Measurements from ENCODE around the gene TACC2.

Gene TACC2

DNA sequence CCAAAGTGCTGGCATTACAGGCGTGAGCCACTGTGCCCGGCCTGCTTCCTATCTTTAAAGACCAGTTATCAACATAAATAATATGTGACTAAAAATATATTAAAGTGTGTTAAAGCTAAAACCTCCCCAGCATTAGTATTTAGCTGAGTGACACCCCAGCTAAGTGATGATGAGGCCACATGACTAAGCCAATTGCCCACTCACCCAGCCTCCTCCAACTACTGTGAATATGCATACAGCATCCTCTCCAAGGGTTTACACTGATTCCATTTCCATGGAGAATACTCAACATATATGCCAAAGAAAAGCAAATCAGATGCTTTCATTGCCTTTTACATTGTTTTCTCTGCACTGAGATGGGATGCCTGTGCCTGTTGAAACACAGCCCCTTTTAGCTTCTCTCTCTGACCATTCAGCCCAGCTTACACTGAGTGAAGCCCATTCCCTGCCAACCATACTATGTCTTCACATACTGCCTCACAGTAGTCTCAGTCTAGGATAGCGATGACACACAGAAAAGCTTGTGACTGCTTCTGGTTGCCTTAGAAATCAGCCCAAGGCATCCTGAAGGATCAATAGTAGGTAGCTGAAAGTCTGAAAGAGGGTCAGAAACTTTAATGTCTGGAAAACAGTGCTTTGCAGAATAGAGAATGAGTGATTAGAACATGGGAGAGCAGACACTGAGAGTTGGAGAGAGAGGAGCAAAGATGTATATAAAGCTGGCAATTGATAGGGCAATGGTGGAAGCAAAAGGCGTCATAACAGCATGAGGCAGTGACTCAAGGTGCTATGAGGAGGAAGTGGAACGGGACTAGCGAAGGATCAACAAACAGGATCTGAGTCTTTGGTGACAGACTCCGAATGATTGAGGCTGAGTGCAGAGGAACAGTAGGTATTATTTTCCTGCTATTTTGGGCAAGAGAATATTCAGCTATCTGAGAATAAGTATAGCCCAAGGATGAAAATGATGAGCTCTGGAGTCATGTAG is 41.3 kb upstream of the TACC2 start:
- Histone ChIP-seq H3K4me3 (ENCODE audit: insufficient read depth, low read length, poor library complexity, severe bottlenecking) (no peak overlapping the region), H3K9me3 (ENCODE audit: insufficient read depth, low read length) (no peaks in the 10 kb centered on the region), H4K20me1 (ENCODE audit: low read depth, low read length) (no peaks in the 10 kb centered on the region), H3K4me2 (ENCODE audit: low read depth, low read length, poor library complexity, severe bottlenecking) (no peak overlapping the region), H3K79me2 (ENCODE audit: insufficient read depth, low read length) (no peaks in the 10 kb centered on the region), H3K27me3 (ENCODE audit: low read length) (no peaks in the 10 kb centered on the region), H3K36me3 (ENCODE audit: low read length) (no peaks in the 10 kb centered on the region), H3K9me2 (replicated peaks; ENCODE audit: insufficient read depth, low read length) (no peaks in the 10 kb centered on the region), H2AFZ (ENCODE audit: low read depth, low read length, severe bottlenecking) (no peak overlapping the region), H3K9ac (ENCODE audit: low read length) (no peak overlapping the region), H3F3A (ENCODE audit: insufficient read depth) (no peaks in the 10 kb centered on the region), H3K27ac (ENCODE audit: low read depth, low read length) (no peak overlapping the region)
- TF ChIP-seq, protein P1, sequence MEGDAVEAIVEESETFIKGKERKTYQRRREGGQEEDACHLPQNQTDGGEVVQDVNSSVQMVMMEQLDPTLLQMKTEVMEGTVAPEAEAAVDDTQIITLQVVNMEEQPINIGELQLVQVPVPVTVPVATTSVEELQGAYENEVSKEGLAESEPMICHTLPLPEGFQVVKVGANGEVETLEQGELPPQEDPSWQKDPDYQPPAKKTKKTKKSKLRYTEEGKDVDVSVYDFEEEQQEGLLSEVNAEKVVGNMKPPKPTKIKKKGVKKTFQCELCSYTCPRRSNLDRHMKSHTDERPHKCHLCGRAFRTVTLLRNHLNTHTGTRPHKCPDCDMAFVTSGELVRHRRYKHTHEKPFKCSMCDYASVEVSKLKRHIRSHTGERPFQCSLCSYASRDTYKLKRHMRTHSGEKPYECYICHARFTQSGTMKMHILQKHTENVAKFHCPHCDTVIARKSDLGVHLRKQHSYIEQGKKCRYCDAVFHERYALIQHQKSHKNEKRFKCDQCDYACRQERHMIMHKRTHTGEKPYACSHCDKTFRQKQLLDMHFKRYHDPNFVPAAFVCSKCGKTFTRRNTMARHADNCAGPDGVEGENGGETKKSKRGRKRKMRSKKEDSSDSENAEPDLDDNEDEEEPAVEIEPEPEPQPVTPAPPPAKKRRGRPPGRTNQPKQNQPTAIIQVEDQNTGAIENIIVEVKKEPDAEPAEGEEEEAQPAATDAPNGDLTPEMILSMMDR (IDR thresholded peaks at IDR 0.05; ENCODE audit: insufficient read depth, low read length, poor library complexity, severe bottlenecking): no peak
- TF ChIP-seq EZH2phosphoT487 (conservative IDR thresholded peaks at IDR 0.05; ENCODE audit: low read length): no peak

DNA sequence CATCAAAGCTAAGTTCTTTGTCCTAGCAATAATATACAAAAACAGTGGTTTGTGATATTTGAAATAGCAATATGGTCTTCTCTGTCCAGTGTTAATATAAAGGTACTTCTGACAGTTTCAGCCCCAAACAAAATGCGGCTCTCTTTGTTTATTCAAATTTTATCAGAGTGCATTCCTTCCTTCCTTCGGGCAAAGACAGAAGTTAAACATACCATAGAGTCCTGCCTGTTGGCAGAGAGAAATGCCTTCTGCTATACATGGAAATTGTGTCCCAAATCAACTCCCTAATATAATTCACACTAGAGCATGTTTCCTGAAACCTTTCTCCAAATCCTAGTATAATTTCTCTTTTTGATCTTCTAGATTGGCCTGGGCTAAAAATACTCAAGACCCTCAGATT is 39.9 kb upstream of the TACC2 start:
- TF ChIP-seq EZH2phosphoT487 (conservative IDR thresholded peaks at IDR 0.05; ENCODE audit: low read length): no peak
- TF ChIP-seq, protein P1 (IDR thresholded peaks at IDR 0.05; ENCODE audit: insufficient read depth, low read length, poor library complexity, severe bottlenecking): no peak
- Histone ChIP-seq H3K4me3 (ENCODE audit: insufficient read depth, low read length, poor library complexity, severe bottlenecking) (no peak overlapping the region), H2AFZ (ENCODE audit: low read depth, low read length, severe bottlenecking) (no peak overlapping the region), H3K27ac (ENCODE audit: low read depth, low read length) (no peak overlapping the region), H3K4me2 (ENCODE audit: low read depth, low read length, poor library complexity, severe bottlenecking) (no peak overlapping the region), H3K36me3 (ENCODE audit: low read length) (no peaks in the 10 kb centered on the region), H4K20me1 (ENCODE audit: low read depth, low read length) (no peaks in the 10 kb centered on the region), H3K9me3 (ENCODE audit: insufficient read depth, low read length) (no peaks in the 10 kb centered on the region), H3K9ac (ENCODE audit: low read length) (no peak overlapping the region), H3K9me2 (replicated peaks; ENCODE audit: insufficient read depth, low read length) (no peaks in the 10 kb centered on the region), H3F3A (ENCODE audit: insufficient read depth) (no peaks in the 10 kb centered on the region), H3K79me2 (ENCODE audit: insufficient read depth, low read length) (no peaks in the 10 kb centered on the region), H3K27me3 (ENCODE audit: low read length) (no peaks in the 10 kb centered on the region)

DNA sequence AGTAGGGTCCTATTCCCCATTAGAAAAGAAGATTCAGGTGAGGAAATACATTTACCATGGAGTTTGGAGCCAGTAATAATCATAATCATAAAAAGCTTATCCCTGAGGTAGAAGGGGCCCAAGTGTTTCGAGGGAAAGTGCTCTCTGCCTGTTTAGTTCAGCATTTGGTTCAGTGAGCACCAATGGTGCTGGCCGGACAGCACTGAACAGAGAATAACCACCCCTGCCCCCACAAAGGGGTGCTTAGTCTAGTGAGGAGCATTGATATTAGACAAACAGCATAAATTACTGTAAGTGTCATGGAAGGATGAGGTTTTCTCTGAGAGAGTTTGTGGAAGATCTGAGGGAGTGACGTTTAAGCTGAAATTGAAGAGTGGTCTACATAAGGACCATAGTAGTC is 39.5 kb upstream of the TACC2 start:
- H3K4me3 ChIP-seq (ENCODE audit: insufficient read depth, low read length, poor library complexity, severe bottlenecking): no peak overlapping the region
- H3K9me3 ChIP-seq (ENCODE audit: insufficient read depth, low read length): no peaks in the 10 kb centered on the region
- H3K79me2 ChIP-seq (ENCODE audit: insufficient read depth, low read length): no peaks in the 10 kb centered on the region
- H3K27ac ChIP-seq (ENCODE audit: low read depth, low read length): no peak overlapping the region
- no peak overlapping the region for H3K4me2 ChIP-seq (ENCODE audit: low read depth, low read length, poor library complexity, severe bottlenecking)
- H3K9ac ChIP-seq (ENCODE audit: low read length): no peak overlapping the region
- no peaks in the 10 kb centered on the region for H3K9me2 ChIP-seq (replicated peaks; ENCODE audit: insufficient read depth, low read length)
- no peak for TF ChIP-seq EZH2phosphoT487 (conservative IDR thresholded peaks at IDR 0.05; ENCODE audit: low read length)
- TF ChIP-seq, protein P1 (IDR thresholded peaks at IDR 0.05; ENCODE audit: insufficient read depth, low read length, poor library complexity, severe bottlenecking): no peak
- no peak overlapping the region for H2AFZ ChIP-seq (ENCODE audit: low read depth, low read length, severe bottlenecking)
- no peaks in the 10 kb centered on the region for H3K36me3 ChIP-seq (ENCODE audit: low read length)
- H3K27me3 ChIP-seq (ENCODE audit: low read length): no peaks in the 10 kb centered on the region
- no peaks in the 10 kb centered on the region for H4K20me1 ChIP-seq (ENCODE audit: low read depth, low read length)
- no peaks in the 10 kb centered on the region for H3F3A ChIP-seq (ENCODE audit: insufficient read depth)
